HG02970 (cell line): Measurements from ENCODE around the gene PARP6.

Experiments
- ATAC-seq: cut with Tn5 transposase; IDR thresholded peaks from one replicate; pipeline ENCODE4 v1.9.1; 2021; ENCODE audit warnings: mild to moderate bottlenecking, moderate library complexity, moderate number of reproducible peaks; ENCODE audit not compliant: unreplicated experiment, low FRiP score

Gene PARP6, protein sequence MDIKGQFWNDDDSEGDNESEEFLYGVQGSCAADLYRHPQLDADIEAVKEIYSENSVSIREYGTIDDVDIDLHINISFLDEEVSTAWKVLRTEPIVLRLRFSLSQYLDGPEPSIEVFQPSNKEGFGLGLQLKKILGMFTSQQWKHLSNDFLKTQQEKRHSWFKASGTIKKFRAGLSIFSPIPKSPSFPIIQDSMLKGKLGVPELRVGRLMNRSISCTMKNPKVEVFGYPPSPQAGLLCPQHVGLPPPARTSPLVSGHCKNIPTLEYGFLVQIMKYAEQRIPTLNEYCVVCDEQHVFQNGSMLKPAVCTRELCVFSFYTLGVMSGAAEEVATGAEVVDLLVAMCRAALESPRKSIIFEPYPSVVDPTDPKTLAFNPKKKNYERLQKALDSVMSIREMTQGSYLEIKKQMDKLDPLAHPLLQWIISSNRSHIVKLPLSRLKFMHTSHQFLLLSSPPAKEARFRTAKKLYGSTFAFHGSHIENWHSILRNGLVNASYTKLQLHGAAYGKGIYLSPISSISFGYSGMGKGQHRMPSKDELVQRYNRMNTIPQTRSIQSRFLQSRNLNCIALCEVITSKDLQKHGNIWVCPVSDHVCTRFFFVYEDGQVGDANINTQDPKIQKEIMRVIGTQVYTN

DNA sequence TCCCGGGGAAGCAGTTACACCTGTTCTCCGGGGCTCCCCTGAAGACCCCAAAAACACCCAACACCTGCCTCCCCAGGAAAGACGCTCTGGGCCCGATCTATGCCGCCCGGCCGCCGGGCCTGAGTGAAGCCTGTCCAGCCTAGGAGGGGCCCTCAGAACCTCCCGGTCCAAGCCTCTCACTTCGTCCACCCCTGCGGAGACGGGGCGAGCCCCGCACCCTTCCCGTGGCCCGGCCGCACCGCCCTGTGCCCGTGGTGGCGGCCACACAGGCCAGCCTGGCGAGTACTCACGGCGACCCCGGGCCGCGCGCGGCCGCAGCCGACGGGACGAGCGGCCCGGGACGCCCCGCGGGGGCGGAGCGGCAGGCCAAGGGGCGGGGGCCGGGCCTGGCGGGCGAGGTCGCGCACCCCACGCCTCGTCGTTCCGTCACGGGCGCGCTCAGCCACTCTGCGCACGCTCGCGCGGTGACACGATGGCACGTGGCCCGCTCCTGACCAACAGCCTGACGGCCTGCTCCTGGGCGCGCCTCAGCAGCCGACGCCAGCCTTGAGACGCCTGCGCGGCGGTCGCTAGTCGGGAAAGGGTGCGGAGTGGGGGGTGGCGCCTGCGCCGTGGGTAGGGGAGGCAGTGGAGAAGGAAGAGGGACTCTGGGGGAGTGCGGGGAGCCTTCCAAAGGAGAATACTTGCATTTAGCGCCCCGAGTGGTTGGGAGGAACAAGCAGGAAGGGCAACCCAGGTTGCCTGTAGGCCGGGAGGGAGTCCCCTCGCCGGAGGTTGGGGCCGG lies at the start of gene PARP6:
Gene PARP6 (minus strand): TSS at position 342 of the 784 bp plus-strand sequence. CDS start 5,077 bp downstream, outside the sequence.
- peak; percentile 98 for ATAC-seq

DNA sequence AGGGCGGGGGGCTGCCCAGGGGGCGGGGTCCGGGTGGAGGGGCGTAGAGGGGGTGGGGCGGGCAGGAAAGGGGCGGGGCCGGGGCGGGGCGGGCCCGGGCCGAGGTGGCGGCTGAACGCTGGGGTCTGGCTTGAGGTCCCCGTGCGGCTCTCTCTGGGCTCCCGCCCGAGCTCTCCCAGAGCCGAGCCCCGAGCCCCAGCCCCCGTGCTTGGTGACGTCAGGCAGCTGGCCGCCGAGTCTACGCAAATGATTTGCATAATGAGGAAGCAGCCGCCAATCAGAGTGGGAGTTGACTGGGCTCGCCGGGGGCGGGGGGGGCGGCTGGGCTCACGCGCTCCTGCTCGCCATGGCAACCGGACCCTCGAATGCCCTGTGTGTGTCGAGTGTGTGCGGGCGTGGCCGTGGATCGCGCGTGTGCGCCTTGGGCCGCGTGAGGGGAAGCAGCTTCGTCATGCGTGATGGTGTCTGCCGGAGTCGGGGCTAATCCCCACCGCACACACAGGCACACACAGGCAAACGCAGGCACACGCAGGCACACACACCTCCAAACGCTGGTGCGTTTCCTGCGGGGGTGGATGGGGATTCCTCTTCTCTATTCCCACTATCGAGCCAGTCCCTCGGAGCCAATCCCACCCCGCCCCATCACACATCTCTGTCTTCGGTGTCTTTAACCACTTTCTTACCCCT lies 47.8 kb upstream of the PARP6 start, which contains the start of gene CELF6:
Gene CELF6 (minus strand): TSS at position 173 of the 687 bp plus-strand sequence. CDS start 283 bp downstream, outside the sequence.
- ATAC-seq = peak; percentile 50

DNA sequence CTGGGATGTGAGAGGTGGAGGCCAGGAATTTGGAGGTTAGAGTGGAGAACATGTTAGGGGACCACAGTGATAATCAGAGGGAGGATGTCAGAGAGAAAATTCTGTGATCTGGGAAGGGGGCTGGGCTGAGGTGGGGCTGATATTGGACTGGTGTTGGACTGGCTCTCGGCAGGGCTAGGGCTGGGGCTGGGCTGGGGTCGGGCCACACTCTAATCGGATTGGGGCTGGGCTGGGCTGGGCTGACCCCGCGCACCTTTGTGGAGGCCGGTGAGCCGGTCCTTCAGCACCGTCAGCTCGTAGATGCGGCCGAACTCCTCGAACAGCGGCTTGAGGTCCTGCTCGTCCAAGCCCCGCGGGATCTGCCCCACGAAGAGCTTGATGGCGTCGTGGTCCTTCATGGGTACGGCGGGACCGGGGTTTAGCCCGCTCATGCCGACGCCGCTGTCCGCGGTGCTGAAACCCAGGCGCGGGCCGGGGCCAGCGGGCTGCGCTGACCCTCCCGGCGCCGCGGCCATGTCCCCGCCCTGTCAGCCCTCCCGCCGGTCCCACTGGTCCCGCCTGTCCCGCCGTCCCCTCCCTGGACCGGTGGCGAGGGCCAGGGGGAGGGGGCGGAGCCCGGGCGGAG lies 47.1 kb upstream of the PARP6 start:
- ATAC-seq = peak; percentile 31

DNA sequence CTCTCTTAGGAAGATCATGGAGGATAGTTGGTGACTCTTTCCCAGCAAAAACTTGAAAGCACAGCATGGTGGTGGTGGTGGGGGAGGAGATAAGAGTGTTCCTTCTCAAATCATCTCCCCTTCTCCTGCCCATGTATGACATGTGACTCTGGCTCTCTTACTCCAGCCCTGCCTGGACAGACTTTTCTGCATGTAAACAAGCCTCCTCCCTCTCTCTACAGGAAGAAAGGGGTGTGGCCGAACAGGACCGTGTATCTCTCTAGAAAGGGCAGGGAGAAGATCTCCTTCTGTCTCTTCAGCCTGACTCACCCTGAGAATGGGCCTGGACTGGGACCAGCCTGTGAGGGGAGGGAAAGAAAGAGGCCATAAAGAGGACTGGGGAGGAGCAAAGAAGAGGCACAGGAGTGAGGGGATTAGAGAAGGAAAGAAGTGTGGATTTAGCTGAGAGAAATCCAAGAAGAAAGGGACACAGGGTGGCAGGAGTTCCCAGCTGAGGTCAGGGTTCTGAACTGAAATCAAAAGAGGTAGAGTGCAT lies 46.1 kb upstream of the PARP6 start:
- ATAC-seq = no peak

DNA sequence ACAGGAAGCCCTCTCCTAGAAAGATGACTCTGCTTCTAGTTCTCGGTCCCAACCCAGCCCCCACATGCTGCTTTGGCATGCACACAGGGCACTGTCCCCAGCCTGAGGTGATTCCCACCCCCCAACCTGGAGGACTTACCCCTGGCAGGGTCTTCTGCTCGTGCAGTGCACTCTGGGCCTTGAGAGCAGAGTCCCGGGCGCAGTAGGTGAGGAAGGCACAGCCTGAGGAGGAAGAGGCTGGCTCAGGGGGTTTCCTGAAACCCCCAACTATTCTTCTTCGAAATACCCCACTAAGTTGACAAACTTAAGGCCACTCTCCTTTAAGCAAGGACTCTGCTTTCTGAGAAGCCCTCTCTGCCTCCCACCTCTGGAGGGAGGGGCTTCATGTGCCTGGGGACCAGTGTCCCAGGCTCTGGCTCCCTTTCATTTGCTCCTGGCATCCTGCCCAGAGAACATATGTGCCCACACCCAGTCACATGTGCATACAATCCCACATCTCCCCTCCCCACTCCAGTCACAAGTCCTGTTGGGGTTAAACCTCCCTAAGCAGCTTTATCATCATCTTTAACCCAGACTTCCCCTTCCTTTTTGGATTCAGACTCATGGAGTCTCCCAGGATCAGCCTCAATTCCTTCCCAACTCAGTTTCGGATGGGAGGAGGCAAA lies 43.5 kb upstream of the PARP6 start:
- ATAC-seq = no peak

DNA sequence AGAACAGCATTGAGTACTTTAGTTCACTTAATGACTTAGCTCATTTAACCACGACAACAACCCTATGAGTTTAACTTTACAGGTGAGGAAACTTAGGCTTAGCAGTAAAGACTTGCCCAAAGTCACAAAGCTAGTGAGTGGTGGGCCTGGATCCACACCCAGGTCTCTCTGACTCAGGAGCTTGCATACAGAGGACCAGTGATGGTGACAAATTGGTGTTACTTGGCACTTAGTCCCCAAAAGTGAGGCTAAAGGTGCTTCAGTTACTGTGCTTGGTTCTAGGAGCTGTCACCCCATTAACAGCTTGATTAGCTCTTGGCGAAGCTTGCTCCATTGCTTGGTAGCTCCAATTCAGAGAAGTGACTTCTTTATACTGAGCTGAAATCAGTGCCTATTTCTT lies 41.5 kb upstream of the PARP6 start:
- ATAC-seq = no peak

DNA sequence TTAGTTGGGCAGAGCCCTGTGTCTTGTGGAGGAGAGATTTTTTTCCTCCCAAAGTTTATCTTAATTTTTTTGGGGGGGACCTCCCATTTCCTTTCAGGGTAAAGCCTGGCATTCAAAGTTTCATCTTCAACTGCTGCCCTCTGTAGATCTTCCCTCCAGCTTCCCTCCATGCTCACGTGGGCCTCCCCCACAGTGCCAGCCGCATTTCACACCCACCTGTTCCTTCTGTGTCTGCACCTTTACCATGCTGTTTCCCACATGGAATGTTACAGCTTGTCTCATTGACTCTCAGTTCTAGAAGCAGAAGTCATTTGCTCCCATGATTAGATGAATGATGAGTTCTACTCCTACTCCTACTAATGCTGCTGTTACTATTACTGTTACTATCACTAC lies 41.1 kb upstream of the PARP6 start:
- no peak for ATAC-seq

DNA sequence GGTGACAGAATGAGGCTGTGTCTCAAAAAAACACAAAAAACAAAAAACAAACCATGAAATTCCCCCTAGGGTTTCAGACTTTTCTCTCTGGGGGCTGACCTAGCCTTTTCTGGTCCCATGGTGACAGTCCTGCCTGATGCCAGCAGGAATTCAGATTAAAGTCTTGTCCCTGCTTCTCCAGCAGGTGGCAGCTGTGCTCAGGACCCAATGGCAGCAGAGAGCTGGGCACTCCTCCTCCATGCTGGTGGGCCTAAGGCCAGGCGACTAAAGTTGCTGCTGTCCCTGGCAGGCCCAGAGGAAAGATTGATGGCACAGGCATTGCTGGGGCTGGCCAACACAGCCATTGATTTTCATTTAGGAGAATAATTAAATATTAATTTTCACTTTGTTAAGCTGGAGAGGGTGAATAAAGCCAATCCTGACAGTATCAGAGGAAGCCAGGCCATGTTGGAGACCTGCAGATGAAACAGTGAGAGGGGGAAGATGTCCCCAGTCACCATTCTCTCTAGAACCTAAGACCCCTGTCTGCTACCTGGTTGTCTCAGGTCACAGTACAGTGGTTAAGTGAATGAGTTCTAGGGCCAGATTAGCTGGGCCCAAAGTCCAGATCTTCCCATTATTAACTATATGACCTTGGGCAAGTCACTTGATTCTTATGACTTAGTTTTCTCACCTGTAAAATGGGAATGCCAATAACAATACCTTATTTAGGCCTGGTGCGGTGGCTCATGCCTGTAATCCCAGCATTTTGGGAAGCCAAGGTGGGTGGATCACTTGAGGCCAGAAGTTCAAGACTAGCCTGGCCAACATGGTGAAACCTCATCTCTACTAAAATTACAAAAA lies 40.5 kb upstream of the PARP6 start:
- ATAC-seq = no peak

DNA sequence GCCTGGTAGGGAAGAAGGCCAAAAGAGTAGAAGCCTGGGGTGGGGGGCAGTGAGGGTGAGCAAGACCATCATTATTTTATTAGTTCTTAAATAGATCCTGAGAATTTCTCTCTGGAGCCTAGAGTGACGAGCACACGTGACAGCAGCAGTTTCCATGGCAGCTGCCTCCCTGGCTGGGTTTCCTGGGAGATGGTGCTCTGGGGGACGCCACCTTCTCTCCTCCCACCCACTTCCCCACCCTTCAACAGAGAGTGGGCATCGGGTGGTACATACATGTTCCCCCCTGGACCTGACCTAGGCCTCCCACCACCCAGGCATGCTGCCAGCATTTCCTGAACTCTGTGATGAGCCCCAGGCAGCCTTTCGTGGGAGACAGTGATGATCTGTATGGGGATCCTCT lies 34.7 kb upstream of the PARP6 start:
- ATAC-seq = no peak

DNA sequence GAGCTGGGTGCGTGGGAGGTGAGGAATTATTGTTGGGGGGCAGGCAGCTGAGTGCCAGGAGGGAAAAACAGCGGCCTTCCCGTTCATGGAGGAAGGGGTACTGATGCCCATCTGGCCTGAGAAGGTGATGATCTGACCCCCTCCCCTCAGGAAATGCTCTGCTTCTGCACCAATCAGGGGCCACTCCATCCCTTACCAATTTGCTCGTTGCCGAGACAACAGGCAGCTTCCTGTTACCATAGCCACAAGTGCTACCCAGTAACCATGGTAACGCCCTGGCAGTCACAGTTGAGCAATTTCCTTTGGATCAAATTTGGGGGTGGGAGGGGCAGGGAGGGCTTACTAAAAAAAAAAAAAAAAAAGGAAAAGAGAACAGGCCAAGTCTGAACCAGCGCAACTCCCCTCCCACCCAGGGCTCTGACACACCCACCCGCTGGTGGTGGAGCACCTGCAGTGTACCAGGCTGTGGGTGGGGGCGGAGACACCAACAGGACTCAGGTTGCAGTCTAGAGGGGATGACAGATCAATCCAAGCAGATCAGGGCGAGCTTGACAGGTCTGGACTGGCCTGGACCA lies 33.9 kb upstream of the PARP6 start:
- ATAC-seq = no peak

DNA sequence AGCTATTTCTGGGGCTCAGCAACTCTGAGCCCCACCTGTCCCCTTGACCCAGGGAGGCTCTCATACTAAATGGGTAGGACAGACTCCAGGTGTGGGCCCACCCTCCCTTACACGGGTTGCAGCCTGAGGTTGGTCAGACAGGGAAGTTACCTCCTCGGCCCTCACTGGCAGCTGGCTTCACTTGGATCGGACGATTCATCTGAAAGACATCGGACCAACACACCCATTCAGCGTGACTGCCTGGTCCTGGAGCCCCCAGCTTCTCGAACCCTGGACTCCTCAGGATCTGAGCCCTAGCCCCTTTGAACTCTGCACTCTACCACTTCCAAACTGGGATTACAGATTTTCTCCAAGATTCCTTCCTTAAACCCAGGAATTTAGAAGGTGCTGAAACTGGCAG lies 32.2 kb upstream of the PARP6 start:
- no peak for ATAC-seq

DNA sequence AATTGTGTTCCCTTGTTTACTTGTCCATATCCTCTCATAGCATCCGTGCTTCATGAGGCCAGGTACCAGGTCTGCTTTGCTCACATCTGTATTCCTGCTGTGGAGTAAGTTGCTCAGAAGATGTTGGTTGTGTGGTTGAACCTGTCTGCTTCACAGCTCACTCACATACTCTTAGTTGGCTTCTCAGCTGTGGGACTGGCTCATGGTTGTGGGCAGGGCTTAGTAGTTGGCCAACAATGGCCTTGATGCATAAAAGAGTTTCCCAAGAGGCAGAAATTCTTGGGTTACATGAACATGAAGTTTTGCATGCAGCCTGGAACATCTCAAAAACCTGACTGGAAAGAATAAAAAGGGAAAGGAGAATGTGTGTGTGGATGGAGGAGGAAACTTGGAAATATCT lies 30.6 kb upstream of the PARP6 start:
- no peak for ATAC-seq

DNA sequence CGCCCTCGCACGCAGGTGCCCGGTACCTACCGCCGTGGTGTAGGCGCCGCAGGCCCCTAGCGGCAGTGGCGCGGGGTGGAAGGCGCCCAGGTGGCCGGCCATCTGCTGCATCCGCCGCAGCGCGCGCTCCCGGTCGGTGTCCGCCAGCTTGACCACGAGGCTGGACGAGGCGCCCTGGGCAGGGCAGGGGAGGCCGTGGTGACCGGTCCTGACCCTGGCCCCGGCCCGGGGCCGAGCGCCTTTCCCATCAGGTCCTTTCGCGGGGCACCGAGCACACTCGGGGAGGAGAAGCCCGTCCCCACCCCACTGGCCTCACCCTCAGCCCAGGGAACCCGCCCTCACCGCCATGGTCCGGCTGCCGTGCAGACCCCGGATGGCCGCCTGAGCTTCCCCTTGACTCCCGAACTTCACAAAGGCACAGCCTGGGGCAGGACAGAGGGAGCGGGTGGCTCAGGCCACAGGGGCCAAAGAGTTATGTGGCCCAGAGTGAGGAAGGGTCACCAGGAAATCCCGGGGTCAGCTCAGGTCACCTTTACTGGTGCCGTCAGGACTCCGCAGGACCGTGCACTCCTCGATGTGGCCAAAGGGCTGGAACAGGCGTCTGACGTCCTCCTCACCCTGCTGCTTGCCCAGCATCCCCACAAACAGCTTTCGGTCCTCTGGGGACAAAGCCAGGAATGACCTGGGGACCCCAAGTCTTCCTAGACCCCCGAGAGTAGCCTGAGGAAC lies 17.4 kb upstream of the PARP6 start:
- no peak for ATAC-seq

DNA sequence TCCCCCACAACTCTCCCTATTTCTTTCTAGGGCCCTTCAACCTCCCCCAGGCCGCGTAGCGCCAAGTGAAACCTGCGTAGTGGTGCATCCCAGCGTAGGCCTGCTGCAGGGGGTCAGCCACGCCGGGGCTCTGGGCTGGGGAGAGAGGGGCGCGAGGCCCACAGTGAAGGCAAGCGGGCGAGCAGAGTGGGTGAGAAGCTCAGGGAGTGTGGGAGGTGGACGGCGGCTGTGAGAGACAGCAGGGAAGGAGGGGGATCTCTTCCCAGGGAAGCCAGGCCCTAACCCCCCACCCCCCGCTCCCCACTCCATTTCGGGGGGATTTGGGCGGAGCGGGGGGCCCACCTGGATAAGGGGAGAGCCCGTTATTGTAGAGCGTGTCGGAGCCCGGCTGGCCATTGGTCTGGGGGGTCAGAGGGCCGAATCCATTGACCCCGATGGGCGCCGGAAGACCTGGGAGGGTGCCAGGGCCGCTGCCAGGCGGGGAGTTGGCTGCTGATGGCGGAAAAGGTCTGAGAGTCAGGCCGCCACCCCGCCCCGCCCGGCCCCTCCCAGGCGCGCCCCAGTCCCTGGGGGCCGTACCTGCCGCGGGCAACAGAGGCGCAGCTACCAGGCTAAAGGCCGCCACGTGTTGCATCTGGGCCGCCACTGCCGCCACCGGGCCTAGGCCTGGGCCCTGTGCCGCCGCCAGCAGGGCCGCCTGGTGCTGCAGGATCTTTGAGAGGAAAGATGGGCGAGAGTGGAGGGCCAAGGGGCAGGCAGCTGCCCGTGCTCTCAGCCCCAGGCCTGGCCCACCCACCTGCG lies 16.6 kb upstream of the PARP6 start:
- no peak for ATAC-seq

DNA sequence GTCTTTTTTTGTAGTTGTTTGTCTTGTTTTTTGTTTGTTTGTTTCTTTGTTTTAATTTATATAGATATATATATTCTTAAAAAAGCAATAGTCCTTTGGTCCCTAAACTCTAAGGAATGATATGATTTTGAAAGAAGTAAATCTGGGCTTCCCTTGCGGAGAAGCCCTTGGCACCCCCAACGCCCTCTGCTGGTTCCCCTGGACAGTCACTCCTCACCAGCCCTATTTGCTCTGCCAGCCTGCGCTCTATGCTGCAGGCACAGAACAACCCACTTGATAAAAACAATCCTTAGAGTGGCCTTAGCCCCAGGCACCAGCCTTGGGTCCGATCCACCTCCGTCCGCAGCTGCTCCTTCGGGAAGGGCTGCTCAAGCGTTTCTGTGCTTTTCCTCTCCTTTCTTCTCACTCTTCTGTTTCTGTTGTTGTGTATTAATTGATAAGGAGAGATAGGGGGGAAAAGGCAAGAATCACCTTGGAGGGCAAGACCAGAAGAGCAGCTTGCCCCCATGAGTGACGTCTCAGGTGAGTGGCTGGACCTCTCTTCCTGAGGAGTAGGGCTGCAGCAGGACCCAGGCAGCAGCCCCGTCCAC lies 13.7 kb upstream of the PARP6 start:
- no peak for ATAC-seq

DNA sequence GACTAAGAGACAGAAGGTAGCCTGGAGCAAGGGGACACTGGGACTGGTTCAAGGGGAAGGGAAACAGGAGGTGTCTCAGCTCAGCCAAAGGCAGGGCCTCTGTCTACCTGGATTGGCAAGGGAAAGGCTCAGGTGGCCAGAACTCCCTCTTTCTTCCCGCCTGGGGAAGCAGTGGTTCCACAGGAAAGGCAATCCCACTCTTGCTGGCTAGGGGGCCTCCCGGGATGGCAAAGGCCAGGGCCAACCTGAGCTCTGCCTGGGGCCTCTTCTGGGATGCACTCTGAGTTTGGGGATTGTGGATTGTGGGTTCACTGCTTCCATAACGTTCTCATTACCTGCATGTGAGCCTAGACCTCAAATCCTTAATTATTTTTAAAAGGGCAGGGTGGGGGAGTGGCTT lies 13.0 kb upstream of the PARP6 start:
- ATAC-seq = no peak
